ENCODE data around the gene POLL.
"Not testable (repeated sequence)": the region's sequence is repeated elsewhere in the genome, so short reads cannot be mapped to it uniquely, and the experiment has no call there.

POLL gene

GRCh38 chr10:101597091-101597900 is 9.2 kb upstream of the POLL start:
- ATAC-seq, result no peak
- TF ChIP-seq ZNF565 (CRISPR knock-in tag; conservative IDR thresholded peaks at IDR 0.05; ENCODE audit: low read depth), result no peak
- no peak for TF ChIP-seq ARNTL (CRISPR knock-in tag; IDR thresholded peaks at IDR 0.05; ENCODE audit: borderline replicate concordance, low read depth)
- no peak for TF ChIP-seq ESRRG (CRISPR knock-in tag; IDR thresholded peaks at IDR 0.05)
- no peak for TF ChIP-seq ZFP3 (CRISPR knock-in tag; IDR thresholded peaks at IDR 0.05)
- TF ChIP-seq PATZ1 (CRISPR knock-in tag; IDR thresholded peaks at IDR 0.05; ENCODE audit: borderline replicate concordance), result no peak
- TF ChIP-seq ZC3H10 (CRISPR knock-in tag; IDR thresholded peaks at IDR 0.05), result no peak

GRCh38 chr10:101595591-101596433 is 7.8 kb upstream of the POLL start:
- no peak for ATAC-seq
- TF ChIP-seq CSDC2 (CRISPR knock-in tag; IDR thresholded peaks at IDR 0.05) (no peak), CSRNP3 (CRISPR knock-in tag; IDR thresholded peaks at IDR 0.05) (no peak), CREB5 (CRISPR knock-in tag; IDR thresholded peaks at IDR 0.05; ENCODE audit: low read depth) (no peak), ZC3H10 (CRISPR knock-in tag; IDR thresholded peaks at IDR 0.05) (no peak), PATZ1 (CRISPR knock-in tag; IDR thresholded peaks at IDR 0.05; ENCODE audit: borderline replicate concordance) (no peak), ESRRG (CRISPR knock-in tag; IDR thresholded peaks at IDR 0.05) (no peak), TSHZ2 (CRISPR knock-in tag; IDR thresholded peaks at IDR 0.05) (no peak), POU6F1 (CRISPR knock-in tag; IDR thresholded peaks at IDR 0.05; ENCODE audit: borderline replicate concordance, low read depth) (no peak), GLIS3 (CRISPR knock-in tag; IDR thresholded peaks at IDR 0.05) (no peak), ZFP3 (CRISPR knock-in tag; IDR thresholded peaks at IDR 0.05) (no peak), OSR1 (CRISPR knock-in tag; IDR thresholded peaks at IDR 0.05) (no peak), ARNTL (CRISPR knock-in tag; IDR thresholded peaks at IDR 0.05; ENCODE audit: borderline replicate concordance, low read depth) (no peak), TOX (CRISPR knock-in tag; IDR thresholded peaks at IDR 0.05; ENCODE audit: borderline replicate concordance) (no peak), ISL1 (CRISPR knock-in tag; IDR thresholded peaks at IDR 0.05) (no peak), BACH2 (CRISPR knock-in tag; IDR thresholded peaks at IDR 0.05; ENCODE audit: borderline replicate concordance) (no peak), ZNF565 (CRISPR knock-in tag; conservative IDR thresholded peaks at IDR 0.05; ENCODE audit: low read depth) (no peak), PPARA (CRISPR knock-in tag; IDR thresholded peaks at IDR 0.05; ENCODE audit: borderline replicate concordance) (no peak), RARB (CRISPR knock-in tag; IDR thresholded peaks at IDR 0.05) (no peak)

- ATAC-seq, result not testable (repeated sequence)
Observed at GRCh38 chr10:101593331-101593730, 5.3 kb upstream of the POLL start.

Data from SK-N-SH treated with all-trans-retinoic acid at 6 μM for 48 hours (cell line).